GM19463 (cell line): ENCODE measurements around the gene ANTXR1.

Experiments
- ATAC-seq: cut with Tn5 transposase; IDR thresholded peaks from one replicate; pipeline ENCODE4 v1.9.1; 2021; ENCODE audit warnings: mild to moderate bottlenecking, moderate library complexity; ENCODE audit not compliant: unreplicated experiment

Gene ANTXR1

GRCh38 chr2:69126341-69126740 is 113.4 kb downstream of the ANTXR1 start:
- ATAC-seq: no peak

DNA sequence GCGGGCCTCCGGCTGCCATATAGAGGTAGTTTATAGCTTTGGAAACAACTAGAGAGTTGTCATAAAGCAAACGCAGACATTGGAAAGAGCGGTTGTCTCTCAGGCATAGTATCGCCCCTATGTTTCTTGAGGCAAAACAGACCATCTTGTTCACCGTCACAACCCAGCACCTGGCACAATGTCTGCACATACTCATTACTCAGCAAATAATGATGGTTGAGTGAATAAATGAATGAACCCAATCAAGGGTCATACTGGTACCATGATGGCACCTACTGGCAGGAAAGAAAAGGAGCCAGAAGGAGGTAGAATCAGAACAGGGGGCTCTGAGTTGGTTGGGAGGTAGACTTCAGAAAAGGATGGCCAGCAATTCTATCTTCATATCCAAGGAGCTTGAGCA is 118.5 kb downstream of the ANTXR1 start:
- no peak for ATAC-seq

DNA sequence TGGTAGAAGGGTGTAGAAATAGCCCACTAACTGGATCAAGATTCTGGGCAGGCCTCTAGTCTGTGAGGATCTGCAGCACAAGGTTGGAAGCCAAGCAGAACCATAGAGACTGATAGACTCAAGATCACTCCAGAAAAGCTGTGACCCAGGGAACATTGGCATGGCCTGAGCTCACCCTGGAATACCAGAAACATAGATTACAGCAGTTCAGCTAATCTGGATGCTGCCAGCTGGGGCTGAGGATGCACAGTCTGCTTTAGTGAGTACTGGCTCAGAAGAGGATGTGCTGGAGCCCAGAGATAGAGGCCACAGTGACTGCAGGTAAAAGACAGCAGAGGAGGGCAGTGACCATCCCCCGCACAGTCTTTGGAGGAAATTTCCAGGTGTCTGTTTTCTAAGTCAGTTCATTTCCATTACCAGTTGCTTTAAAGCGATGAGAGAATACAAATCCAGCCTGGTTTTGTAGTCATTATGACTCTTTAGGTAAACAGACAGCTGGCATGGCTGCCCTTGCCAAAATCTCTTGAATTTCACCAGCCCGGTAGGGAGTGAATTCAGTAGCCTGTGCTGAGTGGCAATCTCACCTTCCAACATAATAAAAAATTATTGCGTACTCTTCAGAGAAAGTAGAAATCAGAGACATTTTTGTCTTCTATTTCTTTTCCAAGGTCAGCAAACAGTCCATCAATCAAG is 119.2 kb downstream of the ANTXR1 start:
- ATAC-seq: no peak

DNA sequence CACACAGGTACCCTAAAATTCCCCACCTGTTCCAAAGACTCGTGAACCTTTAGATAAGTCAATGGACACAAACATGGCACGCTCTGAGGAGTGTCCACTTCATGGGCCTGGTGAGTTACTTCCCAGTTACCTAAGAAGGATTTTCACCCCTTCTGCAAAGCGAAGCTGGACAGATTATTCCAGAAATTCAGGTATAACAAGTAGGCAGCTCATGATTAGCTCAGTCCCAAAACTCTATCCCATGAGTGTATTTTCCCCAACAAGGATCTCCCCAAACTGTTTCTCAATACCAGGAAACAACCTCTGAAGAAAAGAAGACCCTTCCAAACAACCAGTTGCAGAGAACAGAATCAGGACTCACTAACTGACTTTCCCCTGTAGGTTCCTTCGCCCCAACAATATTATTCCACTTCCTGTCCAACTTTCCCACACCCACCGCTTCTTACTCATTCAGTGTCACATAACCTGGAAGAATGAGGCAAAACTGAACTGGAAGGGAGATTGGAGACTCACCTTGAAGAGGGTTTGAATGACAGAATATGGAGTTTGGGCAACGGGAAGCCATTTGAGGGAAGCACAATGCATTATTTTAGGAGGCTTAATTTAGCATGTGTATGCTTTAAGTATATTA is 120.1 kb downstream of the ANTXR1 start:
- ATAC-seq: no peak

DNA sequence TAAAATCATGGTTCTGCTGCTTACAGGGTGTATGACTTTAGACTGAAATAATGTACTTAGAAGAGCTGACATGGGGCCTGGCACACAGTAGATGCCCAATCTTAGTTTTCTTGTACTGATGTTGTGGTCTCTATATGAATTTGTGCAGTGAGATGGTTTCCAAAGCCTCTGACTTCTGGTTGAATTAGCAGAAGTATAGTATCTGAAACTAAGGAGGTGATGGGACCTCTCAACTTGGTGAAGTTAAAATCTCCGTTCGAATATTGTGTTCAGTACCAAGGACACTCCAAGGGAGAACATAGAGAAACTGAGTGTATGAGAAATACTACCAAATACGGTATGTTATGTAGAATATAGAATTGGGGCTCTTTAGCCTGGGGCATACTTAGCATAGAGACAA is 120.9 kb downstream of the ANTXR1 start:
- no peak for ATAC-seq

DNA sequence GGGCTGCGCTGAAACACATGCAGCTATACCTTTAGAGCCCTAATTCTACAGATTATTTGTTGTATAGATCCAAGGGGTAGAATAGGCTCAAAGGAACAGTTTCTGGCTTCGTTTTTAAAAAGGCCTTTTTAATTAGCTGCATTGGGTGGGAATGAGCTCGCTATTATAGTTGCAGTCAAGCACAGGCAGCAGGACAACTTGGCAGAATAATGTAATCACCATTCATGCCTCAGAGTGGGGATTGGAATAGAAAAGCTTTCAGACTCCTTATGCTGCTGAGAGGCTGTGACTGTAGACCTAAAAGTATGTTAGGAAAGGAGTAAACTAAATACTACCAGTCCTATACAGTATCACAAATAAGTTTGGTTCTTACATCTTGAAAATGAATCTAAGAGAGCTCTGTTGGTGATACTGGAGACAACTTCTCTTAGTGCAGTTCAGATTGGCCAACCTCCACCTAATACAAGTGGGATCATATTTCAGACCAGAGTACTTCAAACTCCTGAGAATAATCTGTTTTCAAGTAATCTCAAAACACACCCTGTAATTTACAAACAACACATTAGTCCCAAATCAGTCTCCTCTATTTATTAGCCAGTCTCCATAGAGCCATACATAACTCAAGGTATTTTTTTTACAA is 121.4 kb downstream of the ANTXR1 start:
- ATAC-seq: no peak

GRCh38 chr2:69138247-69138772 is 125.3 kb downstream of the ANTXR1 start:
- no peak for ATAC-seq

- ATAC-seq: no peak
Observed at GRCh38 chr2:69138793-69139459, 125.9 kb downstream of the ANTXR1 start.

GRCh38 chr2:69139778-69140670 is 127.0 kb downstream of the ANTXR1 start:
- ATAC-seq: no peak

- ATAC-seq: no peak
Observed at GRCh38 chr2:69141061-69141460, 128.1 kb downstream of the ANTXR1 start.

DNA sequence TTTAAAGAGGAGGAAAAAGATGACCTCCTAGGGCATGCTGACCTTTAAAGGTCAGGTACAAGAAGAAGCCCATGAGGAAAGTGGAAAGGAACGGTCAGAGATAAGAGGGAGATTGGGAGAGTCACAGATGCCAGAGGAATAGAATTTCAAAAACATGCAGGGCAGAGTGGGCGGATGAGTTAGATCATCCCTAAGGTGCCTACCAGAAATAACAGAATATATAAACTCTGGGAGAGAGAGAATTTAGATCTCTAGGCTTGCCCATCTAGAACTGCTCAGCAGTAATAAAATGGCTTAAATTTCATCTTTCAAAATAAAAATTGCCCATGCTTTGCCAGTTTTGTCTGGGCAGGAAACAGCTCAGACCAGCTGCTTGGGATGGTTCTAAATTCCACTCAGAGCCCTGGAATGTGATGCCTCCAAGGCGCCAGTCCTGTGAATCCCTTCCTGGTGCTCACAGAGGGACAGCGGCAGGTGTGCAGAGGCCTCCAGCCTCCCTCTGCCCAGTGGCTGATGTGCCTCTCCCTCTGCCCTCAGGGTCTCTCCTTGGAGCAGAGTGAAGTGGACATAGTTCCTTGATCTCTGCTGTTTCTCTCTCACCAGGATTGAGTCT is 130.9 kb downstream of the ANTXR1 start:
- ATAC-seq: no peak

DNA sequence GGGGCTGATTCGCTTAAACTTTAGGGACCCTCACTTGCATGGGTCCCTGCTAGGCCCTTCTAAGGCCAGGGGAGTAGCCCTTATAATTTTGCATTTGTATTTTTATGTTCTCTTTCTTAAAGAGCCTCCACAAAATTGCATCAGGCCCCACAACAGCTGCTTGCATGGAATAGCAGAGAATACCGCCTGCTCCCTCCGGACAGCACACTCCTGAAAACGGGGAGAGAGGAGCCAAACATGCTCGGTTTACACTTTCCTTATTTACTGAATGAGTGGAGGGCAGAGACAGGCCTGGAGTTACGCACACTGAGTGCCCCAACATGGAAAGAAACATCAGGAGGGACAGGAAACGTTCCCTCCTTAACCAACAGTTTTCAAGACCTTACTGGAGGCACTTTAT is 132.2 kb downstream of the ANTXR1 start:
- ATAC-seq: no peak

DNA sequence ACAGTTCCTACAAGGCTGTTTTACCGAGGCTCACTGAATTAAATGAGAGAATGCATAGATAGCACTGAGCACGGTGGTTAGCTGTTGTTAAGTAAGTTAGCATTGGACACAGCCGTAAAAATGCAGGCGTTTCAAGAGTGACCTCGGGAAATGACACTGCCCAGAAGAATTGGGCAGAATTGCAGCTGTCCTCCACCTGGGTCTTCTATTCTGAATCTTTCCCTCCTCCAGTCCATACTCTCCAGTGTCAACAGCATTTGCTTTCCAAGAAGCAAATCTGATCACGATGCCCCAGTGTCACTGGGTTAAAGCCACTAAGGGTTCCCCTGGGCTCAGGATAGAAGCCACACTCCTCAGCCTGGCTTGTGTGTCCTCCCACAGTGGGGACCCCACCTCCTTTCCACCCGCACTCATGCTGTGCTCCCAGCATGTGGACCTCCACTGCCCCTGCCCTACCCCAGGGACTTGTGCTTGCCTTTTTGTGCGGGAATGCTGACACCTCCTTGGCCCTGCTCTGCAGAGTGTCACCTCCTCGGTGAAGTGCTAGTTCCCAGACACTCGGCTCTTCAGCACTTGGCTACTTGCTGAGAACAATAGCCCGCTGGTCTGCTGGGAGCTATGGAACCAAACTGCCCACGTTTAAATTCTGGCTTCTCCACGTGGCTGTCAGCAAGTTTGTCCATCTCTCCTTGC is 135.0 kb downstream of the ANTXR1 start:
- ATAC-seq: no peak

GRCh38 chr2:69149631-69150215 is 136.7 kb downstream of the ANTXR1 start:
- no peak for ATAC-seq

- ATAC-seq: no peak
Observed at GRCh38 chr2:69151931-69152330, 139.0 kb downstream of the ANTXR1 start.

DNA sequence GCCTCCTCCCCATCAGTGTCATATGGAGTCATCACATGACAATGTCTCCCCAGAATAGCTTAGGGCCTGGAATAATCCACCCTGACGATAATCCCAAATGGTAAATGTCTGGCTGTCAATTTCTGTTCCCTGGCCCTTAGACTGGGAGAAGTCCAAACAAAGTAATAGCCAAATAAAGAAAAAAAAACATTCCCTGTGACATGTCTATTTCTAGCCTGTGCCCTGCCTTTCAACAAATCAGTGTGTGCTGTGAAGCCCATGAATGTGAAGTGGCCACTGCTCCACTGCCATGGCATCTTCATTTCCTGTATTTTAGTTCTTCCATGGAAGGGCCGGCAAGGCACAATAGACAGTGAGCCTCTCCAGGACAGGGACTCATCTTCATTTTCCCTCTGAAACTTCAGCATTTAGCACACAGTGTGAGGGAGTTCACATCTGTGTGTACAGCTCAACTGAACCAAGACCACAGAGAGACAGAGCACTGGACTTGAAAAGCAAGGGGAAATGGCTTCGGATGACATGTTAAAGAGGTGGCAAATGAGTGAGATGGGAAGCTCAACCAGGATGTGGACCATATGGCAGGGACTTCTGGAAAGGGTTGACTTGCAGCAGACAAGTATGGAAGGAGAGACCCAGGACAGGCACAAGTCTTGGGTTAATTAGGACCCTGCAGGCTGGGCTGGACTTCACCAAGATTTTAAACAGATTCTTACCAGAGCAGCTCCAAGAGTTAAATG is 140.0 kb downstream of the ANTXR1 start:
- no peak for ATAC-seq

GRCh38 chr2:69154106-69154505 is 141.1 kb downstream of the ANTXR1 start:
- ATAC-seq: no peak

GRCh38 chr2:69156624-69157023 is 143.6 kb downstream of the ANTXR1 start:
- no peak for ATAC-seq
